Inflammatory macrophage treated with lipopolysaccharide for 4 hours (primary cell): Measurements from ENCODE around the gene ICOSLG.
"Not testable (repeated sequence)": the region's sequence is repeated elsewhere in the genome, so short reads cannot be mapped to it uniquely, and the experiment has no call there.

Source experiments
- DNase-seq: peaks from one replicate; pipeline ENCODE4 v3.0.0-alpha.2; 2020

The ICOSLG gene

DNA sequence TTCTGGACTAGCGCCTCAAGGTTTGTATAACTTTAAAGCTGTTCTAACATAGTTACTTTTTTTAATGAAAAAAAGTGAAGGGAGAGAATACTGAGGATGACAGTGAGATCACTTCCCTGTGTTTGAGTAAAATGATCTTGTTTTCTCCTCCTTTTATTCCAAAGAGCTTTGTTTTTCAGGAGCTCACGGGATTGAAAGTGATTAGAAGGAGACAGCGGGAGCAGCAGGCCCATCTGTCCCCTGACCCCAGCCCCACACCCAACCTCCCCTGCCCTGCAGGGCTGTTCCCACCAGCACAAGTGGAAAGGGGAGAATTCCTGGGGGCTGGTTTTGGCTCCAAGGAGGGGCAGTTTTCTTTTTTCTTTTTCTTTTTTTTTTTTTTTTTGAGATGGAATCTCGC, 23.0 kb upstream of the ICOSLG start:
- no peak for DNase-seq

DNA sequence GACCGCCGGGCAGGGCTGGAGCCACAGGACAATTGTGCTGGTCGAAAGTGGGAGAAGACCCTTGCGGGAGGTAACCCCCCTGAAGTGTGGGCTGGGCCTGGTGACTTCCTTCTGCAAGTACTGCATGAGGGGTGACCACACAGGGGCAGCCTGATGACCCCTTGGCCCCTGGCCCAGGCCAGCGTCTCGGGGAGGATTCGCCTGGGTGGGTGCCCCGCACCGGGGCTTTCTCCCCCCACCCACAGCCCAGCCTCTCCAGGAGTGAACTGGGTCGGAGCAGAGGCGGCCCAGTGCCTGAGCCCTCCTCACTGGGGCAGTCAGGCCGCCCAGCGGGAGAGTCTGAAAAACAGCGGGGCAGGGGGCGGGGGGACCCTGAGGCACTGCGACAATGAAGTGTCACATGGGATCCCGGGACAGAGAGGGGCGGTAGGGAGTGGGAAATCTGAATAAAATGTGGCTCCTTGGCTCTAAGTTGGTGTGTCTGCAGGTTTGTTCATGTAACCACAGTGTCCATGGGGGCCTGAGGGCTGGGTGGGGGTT, 22.5 kb upstream of the ICOSLG start:
- DNase-seq, result no peak

DNA sequence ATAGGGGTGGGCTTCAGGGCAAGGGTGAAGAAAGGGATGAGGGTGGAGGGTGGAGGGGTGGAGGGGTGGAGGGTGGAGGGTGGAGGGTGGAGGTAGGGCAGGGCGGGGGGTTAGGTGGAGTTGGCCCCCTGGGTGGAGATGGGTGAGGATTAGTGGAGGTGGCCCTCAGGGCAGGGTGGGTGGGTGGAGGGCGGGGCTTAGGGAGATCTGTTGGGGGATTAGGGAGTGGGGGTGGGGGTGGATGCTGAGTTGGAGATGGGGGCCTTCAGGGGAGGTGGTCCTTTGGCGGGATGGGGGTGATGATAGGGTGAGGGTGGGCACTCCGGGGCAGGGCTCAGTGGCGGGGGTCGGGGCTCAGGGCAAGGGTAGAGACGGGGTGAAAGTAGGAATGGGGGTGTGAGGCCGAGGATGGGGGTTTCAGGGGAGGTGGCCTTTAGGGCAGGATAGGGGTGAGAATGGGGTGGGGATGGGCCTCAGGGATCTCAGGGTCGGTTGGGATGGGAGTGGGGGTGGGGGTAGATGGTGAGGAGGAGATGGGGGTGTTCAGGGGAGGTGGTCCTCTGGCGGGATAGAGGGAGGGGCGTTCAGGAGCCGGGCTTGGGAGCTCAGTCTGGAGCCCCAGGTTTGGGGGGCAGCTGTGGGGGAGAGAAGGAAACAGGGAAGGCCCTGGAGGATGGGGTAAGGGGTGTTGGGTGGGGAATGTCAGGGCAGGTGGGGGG, 21.8 kb upstream of the ICOSLG start:
- no peak for DNase-seq

DNA sequence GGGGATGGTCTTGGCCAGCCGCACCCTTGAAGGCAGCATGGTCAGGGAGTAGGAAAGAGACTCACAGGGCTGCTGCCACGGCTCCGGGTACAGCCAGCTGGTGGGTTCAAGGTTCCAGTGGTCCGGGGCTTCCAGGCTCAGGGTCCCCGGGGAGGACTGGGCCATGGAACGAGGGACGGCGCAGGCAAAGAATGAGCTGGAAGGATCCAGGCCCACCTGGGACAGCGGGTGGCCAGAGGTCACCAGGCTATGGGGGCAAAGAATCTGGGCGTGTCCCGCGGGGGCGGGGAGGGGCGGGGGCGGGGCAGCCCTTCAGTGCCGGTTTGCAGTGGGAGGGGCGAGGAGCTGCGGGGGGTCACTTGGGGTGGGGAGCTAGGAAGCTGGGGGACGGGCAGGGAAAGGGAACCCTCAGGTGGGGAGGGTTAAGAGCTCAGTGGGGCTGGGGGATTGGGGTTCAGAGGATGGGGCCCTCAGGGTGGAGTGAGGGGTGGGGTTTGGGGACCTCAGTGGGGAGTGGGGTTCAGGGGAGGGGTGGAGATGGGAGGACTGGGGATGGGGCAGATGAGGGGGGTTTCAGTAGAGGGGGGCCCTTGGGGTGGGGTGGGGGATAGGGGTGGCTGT, 21.0 kb upstream of the ICOSLG start, which contains the start of gene DNMT3L:
Gene DNMT3L (minus strand): TSS at position 223 of the 621 bp plus-strand sequence. CDS start 638 bp downstream, outside the sequence.
- DNase-seq, result no peak

DNA sequence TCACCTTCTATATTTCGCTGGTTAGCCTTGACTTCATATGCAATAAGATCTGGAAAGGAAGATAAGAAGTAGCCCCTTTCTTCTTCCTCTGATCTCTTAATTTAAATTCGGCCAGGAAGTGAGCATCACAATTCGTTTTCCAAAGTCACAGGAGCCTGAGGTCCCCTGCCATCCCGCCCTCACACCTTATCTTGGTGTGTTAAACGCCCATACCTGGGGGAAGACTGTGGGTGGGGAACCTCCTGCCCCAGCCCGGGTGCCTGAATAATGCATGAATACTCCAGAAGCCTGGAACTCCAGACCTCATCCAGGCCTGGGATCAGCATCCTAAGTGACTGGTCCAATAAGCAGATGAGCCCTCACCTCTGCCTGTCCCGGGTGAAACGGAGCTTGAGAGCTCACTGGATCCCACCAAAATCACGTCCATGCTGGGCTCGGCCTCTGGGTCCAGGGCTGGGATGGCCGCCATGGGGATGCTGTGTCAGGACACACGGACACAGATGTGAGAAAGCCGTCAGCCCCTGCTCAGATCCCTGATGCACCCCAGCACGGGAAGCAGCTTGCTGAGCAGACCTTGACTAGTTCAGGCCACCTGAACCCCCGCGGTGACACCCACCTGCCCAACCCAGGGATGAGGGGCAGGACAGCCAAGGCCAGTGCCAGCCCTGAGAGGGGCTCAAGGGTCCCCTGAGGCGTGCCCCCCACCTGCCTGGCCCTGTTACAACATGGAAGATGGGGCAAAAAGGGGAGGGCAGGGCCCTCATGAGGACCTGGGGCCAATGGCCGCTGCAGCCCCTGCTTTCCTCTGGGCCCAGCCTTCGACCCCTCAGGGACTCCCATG, 20.3 kb upstream of the ICOSLG start:
- DNase-seq, result no peak

DNA sequence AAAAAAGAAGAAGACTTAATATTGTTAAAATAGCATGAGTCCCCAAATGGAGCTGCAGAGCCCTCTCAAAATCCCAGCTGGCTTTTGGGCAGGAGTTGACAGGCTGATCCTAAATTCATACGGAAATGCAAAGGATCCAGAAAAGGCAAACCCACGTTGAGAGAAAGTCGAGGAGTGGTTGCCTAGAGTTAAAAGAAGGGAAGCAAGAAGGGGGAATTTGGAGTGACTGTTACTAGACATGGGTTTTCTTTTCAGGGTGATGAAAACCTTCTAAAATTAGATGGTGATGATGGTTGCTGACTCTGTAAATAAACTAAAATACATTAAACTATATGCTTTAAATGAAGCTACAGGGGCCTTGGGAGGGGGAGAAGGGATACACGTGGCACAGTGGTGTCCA, 19.3 kb upstream of the ICOSLG start:
- DNase-seq, result peak; percentile 45

DNA sequence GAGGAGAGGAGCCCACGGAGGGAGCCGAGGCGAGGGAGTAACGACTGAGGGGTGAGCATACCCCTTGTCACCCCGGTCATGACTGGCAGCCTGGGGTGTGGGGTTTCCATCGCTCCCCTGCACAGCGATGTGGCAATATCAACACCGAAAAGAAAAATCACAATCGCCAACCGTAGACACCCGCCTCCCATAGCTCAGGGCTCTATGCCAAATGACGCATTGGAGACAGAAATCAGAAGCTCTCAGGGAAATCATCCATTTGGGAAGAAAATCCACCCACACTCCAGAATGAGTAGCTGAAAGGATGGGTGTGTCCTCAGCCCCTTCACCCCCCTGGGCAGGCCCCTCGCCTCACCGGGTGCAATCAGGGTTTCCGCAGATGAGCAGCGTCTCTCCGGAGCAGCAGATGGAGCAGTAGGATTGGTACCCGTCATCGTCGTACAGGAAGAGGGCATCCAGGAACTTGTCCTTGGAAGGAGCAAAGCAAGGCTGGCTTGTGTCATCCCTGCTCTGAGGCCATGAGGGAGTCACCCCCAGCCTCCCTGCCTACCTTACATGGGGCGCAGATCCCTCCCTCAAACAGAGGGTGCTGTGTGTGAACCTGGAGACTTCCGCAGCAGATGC, 18.5 kb upstream of the ICOSLG start:
- DNase-seq, result no peak

DNA sequence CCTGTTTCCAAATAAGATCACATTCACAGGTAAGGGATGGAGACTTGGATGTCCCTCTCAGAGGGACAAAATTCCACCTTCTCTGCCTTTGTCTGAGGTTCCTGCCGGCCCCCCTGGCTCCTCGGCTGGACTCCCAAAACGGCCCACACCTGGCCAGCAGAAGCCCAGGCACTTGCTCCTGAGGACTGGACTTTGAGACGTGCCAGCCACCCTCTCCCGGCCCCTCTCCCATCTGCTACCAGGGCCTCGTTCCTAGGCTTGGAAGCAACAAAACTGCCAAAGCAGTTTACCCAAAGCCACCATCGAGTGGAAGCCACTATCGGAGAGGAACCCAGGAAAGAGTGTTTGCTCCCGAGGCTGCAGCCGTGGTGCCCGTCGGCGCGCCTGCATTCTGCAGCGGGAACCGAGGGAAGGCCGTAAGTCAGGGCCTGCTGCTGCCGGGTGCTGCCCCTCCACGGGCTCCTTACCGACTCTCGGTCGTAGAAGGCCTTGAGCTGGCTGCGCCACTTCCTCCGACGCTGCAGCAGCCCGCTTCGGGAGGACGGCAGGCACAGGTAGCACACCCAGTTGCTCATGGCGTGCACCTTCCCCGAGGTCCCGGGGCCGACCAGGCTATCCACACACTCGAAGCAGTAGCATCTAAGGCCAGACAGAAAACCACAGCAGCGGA, 17.4 kb upstream of the ICOSLG start:
- no peak for DNase-seq

DNA sequence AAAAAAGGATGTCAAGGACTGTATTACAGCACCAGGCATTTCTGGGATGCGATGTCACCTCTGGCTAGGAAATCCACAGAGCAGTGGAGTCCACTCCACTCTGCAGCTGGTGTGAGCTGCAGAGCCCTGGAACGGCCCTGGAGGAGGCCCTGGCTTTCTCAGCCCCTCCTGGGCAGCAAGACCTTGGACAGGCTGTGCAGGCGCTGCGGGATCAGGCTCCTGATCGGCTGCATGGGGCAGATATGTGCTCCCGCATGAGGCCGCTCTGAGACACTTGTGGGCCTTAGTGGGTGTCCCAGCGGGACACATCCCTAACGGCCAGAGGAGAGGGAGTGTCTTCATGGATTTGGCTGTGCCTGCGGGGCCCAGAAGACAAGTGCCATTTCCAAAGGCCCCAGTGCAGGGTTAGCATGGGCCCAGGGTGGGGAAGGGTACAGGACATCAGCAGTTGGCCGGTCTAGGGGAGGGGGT, 14.8 kb upstream of the ICOSLG start:
- DNase-seq, result no peak

DNA sequence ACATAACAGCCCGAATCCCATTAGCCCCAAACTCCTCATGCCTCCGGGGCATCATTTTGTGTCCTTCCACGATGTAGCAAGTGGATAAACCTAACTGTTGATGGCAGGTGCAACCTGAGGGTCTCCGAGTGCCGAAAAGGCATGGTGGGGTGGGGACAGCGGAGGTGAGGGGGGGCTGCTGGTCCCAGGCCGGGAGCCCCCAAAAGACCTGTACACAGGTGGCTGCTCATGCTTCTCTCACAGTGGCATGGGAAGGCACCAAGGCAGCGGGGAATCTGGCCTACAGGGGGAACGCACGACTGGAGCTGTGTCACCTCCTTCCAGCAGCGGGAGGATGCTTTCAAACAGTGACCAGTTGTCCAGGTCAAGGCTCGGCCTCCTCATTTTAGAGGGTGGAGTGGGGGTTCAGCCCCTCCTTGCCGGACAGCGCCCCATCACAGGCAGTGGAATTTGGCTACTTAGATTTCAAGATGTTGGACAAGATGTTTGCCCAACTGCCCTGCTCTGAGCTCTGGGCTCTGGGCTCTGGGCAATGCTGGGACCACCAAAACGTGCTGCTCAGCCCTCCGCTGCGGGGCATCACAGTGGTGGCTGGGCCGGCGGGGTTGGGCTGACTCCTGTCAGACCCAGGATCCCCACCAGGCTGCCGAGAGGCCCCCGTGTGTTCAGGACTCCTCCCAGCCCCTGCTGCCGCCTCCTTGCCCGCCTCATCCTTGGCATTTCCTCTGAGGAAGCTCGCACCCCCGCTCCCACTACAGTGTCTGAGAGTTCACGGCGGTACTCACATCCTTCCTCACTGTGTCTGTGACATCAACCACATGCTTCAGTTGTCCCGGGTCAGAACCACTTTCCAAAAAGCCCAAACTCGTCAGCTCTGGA, 13.3 kb upstream of the ICOSLG start:
- DNase-seq, result peak; percentile 16

DNA sequence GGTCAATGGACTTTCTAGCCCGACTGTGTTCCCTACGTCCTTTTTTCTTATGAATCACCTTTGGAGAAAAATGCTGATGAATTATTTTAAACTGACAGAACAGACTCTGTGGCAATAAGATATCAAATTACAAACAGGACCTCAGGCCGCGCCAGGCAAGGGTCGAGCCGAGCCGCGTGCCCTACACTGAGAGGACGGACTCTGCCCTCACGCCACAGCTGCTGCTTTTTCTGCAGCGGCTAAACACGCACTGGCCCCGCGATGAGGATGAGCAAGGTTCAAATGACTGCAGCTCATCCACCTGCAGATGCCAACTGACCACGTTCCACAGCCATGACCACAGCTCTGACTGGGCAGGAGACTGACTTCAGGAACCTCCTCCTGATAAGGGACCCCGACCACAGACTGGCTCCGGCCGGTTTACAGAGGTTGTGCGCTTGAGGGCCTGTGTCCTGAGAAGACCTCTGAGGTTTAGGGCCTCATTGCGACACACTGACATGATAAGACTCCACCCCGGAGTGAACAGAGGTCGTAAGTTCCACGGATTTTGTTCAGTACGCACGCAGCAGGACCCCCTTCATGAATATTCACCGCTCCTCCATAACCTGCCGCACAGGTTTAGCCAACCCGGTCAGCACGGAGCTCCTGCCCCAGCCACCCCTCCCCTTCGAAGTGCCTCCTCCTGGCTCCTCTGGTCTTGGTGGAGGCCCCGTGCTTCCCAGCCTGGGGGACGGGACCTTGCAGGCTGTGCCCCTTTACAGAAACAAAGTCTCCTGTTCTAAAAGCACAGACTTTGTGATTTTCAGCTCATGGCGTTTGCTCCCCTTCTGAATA, 8.7 kb upstream of the ICOSLG start:
- not testable (repeated sequence) for DNase-seq

DNA sequence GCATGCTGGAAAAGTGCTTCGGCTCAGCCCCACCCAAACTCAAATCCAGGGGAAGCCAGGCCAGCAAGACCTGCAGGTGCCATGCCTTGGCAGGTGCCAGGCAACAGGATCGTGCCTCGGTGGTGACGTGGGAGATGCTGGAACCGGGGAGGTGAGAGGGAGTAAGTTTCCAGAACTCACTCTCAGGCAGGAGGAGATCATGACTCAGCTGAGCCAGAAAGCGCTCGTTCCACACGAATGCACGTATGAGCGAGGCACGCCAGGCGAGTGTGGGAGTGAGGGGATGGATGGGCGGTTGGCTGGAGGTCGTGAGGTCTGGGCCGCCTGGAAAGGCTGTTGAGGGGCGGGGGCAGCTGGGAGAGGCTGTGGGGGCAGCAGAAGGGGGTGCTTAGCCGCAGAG, 7.2 kb upstream of the ICOSLG start:
- not testable (repeated sequence) for DNase-seq

DNA sequence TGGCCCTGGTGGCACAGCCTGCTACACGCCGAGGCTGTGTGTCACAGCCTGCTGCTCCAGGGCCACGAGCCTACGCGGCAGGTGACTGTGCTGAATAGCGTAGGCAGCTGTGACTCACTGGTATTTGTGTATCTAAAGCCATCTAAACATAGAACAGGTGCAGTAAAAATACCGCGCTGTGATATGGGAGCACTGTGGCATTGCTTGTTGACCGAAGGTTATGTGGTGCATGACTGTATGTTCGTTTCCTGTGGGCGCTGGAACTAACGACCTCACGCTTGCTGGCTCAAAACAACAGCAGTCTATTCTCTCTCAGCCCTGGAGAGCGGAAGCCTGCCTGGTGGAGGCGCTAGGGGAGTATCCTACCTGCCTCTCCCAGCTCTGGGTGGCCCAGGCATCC, 3.2 kb upstream of the ICOSLG start:
- not testable (repeated sequence) for DNase-seq

DNA sequence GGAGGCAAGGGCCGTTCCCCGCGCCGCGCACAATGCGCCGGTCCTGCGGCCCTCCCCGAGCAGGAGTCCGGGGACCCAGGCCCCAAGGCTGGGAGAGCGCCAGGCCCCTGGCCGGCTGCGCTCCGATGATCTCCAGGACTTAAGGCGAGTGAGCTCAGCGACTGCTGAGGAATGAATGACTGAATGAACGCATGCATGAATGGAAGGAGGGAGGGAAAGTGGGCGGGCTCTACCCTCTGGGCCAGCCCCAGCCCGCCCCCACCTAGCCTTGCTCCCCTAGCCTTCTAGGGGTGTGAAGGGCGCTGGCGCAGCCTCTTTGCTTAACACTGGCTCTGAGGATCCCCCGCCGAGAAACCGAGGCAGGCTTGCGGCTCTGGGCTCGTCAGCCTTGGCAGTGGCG, 538 bp upstream of the ICOSLG start:
- not testable (repeated sequence) for DNase-seq

DNA sequence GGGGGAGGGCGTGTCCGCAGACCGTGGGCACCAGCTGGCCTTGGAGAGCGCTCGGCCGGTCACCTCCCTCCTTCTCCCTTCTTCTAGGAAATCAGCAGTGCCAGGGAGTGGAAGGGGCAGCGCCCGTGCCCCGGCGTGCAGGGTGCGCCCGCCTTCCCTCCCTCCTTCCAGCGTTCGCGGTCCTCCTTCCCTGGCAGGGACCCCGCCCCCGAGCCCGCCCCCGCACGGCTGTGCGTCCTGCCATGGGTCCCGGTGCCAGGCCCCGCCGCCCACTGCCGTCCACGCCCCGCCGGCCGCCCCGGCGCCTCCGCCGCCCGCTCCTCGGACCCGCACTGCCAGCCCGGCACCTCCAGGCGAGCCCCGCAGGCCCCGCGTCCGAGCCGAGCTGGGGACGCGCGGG, 390 bp downstream of the ICOSLG start:
- DNase-seq, result not testable (repeated sequence)

DNA sequence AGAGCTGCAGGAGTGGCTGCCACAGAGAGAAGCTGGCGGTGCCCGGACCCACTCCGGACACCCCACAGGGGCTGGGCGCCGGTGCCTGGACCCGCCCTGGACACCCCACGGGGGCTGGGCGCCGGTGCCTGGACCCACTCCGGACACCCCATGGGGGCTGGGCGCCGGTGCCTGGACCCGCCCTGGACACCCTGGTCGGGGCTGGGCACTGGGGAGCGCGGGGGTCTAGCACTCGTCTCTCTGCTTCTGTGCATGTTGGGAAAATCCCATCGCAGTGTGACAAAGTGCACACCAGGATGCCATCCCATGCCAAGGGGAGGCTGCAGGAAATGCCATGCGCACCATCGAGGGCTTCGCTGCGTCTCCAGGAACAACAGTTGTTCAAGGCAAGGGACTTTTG, 11.2 kb downstream of the ICOSLG start:
- not testable (repeated sequence) for DNase-seq

DNA sequence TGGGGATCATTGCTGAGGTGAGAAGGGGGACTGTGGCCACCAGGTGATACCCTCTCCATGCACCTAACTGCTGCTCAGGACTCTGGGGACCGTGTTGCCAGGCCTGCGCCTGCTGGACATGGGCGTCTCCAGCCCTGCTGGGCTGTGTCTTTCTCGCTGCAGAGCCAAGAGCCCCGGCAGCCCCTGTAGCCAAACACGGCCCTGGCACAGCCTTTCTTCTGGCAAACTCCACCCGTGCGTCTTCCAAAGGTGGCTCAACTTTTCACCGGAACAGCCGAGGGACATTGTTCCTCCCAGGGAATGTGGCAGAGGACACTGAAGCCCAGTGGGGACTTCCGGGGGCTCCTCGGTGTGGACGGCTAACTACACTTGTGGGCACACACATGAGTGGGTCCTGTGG, 12.6 kb downstream of the ICOSLG start:
- DNase-seq, result not testable (repeated sequence)

DNA sequence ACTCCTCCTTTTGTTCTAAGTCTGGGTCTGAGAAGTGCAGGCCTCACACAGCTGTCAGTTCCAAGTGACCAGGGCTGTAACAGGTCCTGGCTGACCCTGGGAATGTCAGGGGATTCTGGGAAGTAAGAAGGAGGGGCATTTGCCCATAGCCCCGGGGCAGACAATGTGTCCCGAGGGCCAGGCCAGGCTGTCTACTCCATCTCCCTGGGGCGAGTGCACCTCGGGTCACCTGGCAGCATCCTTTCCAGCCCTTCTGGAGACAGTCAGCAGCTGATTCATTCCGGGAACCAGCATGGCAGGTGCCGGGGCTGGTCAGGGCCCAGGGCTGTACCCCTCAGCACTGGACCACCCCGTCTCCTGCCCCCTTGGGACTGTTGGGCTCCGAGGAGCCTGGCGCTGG, 13.1 kb downstream of the ICOSLG start:
- not testable (repeated sequence) for DNase-seq

DNA sequence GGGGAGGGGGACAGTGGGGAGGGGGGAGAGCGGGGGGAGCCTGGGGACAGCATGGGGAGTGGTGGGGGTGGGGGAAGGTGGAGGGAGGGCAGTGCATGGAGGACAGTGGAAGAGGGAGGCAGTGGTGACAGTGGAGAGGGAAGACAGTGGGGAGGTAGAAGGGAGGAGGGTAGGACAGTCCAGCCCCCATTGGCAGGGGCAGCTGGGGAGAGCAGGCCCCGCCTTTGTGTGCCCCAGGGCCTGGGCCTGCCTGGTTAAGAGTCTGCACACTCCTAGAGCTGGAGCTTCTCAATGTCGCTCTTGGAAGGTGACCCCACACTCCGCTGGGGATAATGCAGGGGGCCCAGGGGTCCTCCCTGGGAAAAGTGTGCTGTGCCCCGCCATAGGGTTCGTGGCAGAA, 15.1 kb downstream of the ICOSLG start:
- DNase-seq, result not testable (repeated sequence)

DNA sequence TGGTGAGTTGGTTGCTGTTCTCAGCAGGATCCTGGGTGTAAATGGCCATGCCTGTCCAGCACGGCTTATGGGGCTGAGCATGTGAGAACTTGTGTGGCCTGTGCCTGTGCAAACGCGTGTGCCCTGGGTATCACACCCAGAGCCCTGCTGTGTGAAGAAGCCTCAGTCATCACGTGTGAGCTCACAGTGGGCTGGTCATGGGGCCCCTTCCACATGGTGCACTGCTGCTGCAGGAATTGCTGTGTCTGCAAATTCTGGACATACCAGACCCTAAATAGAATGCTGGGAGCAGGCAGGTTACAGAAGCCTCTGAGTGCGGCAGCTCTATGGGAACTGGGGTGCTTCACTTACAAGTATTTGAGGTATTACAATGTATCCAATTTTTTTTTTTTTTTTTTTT, 17.4 kb downstream of the ICOSLG start:
- DNase-seq, result not testable (repeated sequence)
